Measurements from ENCODE around the gene GLUD1. TPM values are rescaled to one million over a fixed set of nuclear protein-coding genes. Genes with fewer than 3 reads are reported as not detected.
"Not testable (repeated sequence)": the region's sequence is repeated elsewhere in the genome, so short reads cannot be mapped to it uniquely, and the experiment has no call there.

Gene GLUD1
- total RNA-seq, 1 donor from 2014 or later: 94.5 TPM

- Histone ChIP-seq H3K27me3 (ENCODE audit: control insufficient read depth, insufficient read depth, low read length) (no peaks in the 10 kb centered on the region), H3K4me3 (ENCODE audit: low read depth, low read length) (no peak overlapping the region), H3K36me3 (ENCODE audit: control insufficient read depth, insufficient read depth, low read length) (no peaks in the 10 kb centered on the region)
- TF ChIP-seq CTCF (IDR thresholded peaks at IDR 0.05; ENCODE audit: insufficient read depth, low read length, poor library complexity, severe bottlenecking): no peak
- no peak for DNase-seq (ENCODE audit: low read depth)
Observed at GRCh38 chr10:87105446-87106124, 10.9 kb upstream of the GLUD1 start.

DNA sequence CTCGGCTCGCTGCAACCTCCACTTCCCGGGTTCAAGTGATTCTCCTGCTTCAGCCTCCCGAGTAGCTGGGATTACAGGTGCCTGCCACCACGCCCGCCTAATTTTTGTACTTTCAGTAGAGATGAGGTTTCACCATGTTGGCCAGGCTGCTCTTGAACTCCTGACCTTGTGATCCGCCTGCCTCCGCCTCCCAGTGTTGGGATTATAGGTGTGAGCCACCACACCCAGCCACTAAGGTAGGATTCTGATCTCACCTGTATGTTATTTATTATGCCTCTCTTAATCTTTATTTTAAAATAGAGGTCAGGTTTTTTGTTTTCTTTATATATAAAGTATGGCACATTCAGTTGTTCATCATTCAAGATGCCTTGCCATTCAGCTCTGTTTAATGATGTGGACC is 10.1 kb upstream of the GLUD1 start:
- not testable (repeated sequence) for DNase-seq (ENCODE audit: low read depth); H3K36me3 ChIP-seq (ENCODE audit: control insufficient read depth, insufficient read depth, low read length); H3K27me3 ChIP-seq (ENCODE audit: control insufficient read depth, insufficient read depth, low read length)

DNA sequence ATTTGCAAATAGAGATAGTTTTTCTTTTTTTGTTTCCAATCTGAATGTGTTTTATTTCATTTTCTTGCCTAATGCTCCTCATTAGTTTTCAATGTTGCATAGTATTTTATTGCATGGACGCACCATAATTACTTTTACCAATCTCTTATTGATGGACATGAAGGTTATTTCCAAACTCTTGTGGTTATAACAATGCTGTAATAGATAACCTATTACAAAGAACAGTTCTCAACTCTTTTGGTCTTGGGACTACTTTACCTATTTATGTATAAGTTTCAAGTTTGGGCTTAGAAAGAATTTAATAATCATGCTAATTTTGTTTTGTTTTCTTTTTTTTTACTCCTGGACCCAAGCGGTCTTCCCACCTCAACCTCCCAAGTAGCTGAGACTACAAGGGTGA is 7.4 kb upstream of the GLUD1 start:
- Histone ChIP-seq H3K36me3 (ENCODE audit: control insufficient read depth, insufficient read depth, low read length) (no peaks in the 10 kb centered on the region), H3K4me3 (ENCODE audit: low read depth, low read length) (no peak overlapping the region), H3K27me3 (ENCODE audit: control insufficient read depth, insufficient read depth, low read length) (no peaks in the 10 kb centered on the region)
- DNase-seq (ENCODE audit: low read depth): no peak
- no peak for TF ChIP-seq CTCF (IDR thresholded peaks at IDR 0.05; ENCODE audit: insufficient read depth, low read length, poor library complexity, severe bottlenecking)

More for the DNA sequence above, 10.1 kb upstream of the GLUD1 start:
- not testable (repeated sequence) for H3K4me3 ChIP-seq (ENCODE audit: low read depth, low read length)

DNA sequence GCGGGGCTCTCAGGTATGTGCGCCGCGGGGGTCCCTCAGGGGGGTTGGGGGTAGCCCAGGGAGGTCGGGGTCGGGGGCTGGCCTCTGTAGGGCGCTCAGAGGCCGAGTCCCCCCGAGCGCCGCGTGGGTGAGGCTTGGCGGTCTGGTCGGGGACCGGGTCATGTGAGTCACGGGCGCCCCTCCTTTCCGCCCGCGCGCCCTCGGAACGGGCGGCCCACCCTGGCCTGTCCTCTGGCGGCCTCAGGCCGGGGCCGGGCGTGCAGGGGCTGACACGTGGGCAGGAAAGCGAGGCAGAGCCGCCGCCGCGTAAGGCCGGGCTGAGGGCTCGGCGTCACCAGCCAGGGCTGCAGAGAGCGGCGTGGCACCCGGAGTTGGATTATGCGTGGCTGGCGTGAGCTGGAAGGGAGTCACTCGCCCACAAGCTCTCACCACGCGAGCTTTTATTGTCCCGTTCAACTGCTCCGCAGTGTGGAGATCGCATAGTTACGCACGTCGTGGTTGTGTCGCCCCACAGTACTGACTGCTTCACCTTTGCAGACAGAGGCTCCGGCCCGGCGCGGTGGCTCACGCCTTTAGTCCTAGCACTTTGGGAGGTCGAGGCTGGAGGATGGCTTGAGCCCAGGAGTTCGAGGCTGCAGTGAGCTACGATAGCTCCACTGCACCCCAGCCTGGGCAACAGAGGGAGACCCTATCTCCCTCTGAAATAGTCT is 748 bp upstream of the GLUD1 start:
- no peaks in the 10 kb centered on the region for H3K36me3 ChIP-seq (ENCODE audit: control insufficient read depth, insufficient read depth, low read length)
- H3K4me3 ChIP-seq (ENCODE audit: low read depth, low read length): peak overlapping the region; percentile 53
- no peaks in the 10 kb centered on the region for H3K27me3 ChIP-seq (ENCODE audit: control insufficient read depth, insufficient read depth, low read length)
- TF ChIP-seq CTCF (IDR thresholded peaks at IDR 0.05; ENCODE audit: insufficient read depth, low read length, poor library complexity, severe bottlenecking): no peak
- no peak for DNase-seq (ENCODE audit: low read depth)

GRCh38 chr10:87093632-87094372 is 841 bp downstream of the GLUD1 start:
- no peak for DNase-seq (ENCODE audit: low read depth)
- peak overlapping the region; percentile 90 for H3K4me3 ChIP-seq (ENCODE audit: low read depth, low read length)
- TF ChIP-seq CTCF (IDR thresholded peaks at IDR 0.05; ENCODE audit: insufficient read depth, low read length, poor library complexity, severe bottlenecking): no peak

More at GRCh38 chr10:87093632-87094372, 841 bp downstream of the GLUD1 start:
- Histone ChIP-seq H3K27me3 (ENCODE audit: control insufficient read depth, insufficient read depth, low read length) (no peaks in the 10 kb centered on the region), H3K36me3 (ENCODE audit: control insufficient read depth, insufficient read depth, low read length) (no peaks in the 10 kb centered on the region)

All from kidney epithelial cell (primary cell).